ENCODE data around the gene WIZ. TPM values are rescaled to one million over a fixed set of nuclear protein-coding genes. Genes with fewer than 3 reads are reported as not detected.

Gene WIZ
- total and polyA plus RNA-seq, 2 of the 8 experiments (the other 6 are each of a cell fraction or from before 2014, with no cell fraction given), result 12.5 to 33.2 TPM

DNA sequence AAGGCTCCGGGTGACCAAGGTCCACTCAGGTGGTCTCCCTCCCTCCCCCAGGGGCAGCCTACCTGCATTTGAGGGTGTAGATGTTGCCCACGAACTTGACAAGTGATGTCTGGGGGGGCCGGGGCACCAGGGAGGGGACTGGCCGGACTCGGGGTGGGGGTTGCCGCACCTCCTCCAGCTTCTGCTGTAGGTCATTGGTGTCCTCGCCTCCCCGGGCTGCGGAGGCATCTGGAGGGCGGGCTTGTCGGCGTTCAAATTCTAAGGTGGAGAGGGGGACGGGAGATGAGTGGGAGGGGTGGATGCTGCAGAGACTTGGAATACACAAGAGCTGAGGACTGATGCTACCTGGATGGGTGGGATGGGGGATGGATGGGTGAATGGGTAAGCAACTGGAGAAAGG, 25.6 kb downstream of the WIZ start:
- no peak overlapping the region for H4K8ac ChIP-seq (ENCODE audit: extremely low read depth, insufficient read depth, low read length)
- peaks cover 2 to 44% (median 21%) of the 10 kb centered on the region in 4 experiments; a peak in 6 of 8 replicates for H3K36me3 ChIP-seq (ENCODE audit: control insufficient read depth in 2 of 4, insufficient read depth in 4 of 4, low read length in 3 of 4)
- CTCF ChIA-PET (ENCODE audit: partially characterized antibody), result interaction anchor here (0.9 kb wide), 1 partner anchor 135 kb away, joined by 3 read pairs; no protein-coding TSS in a partner anchor
- TF ChIP-seq RNF2 (IDR thresholded peaks at IDR 0.05; ENCODE audit: borderline replicate concordance, low read depth, low read length, missing control alignments, poor library complexity, severe bottlenecking) (no peak), TAF7 (optimal IDR thresholded peaks at IDR 0.05; ENCODE audit: borderline replicate concordance, low read depth, low read length) (no peak), EZH2 (IDR thresholded peaks at IDR 0.05; ENCODE audit: low read depth, low read length, severe bottlenecking) (no peak), TEAD4 (IDR thresholded peaks at IDR 0.05; ENCODE audit: low read depth, low read length) (no peak), ASH2L (IDR thresholded peaks at IDR 0.05; ENCODE audit: low read length) (no peak), SP1 (IDR thresholded peaks at IDR 0.05; ENCODE audit: low read depth, low read length) (no peak), HDAC2 (IDR thresholded peaks at IDR 0.05; ENCODE audit: borderline replicate concordance in 1 of 2, low read depth in 2 of 2, low read length in 2 of 2) (no peak), TCF12 (IDR thresholded peaks at IDR 0.05; ENCODE audit: low read depth, low read length) (no peak), SIN3A (conservative IDR thresholded peaks at IDR 0.05 in 1 of 2, IDR thresholded peaks at IDR 0.05 in 1 of 2; ENCODE audit: low read depth in 1 of 2, low read length in 2 of 2) (no peak)

More for the DNA sequence above, 25.6 kb downstream of the WIZ start:
- 100% methylated on average over 4 of the region's 13 CpGs; no CpG with 5 or more reads in 1 of the 2 experiments for WGBS, 2 experiments (ENCODE audit: extremely low coverage in 1 of 2, insufficient coverage in 1 of 2, insufficient read length in 1 of 2, insufficient replicate concordance in 2 of 2, low coverage in 1 of 2, low lambda C conversion rate in 2 of 2, missing lambda C conversion rate in 1 of 2)
- H3K9me3 ChIP-seq (ENCODE audit: insufficient read depth in 2 of 2, low read depth in 1 of 2, low read length in 1 of 2), result peaks cover 3 to 4% of the 10 kb centered on the region in 2 experiments; a peak in 1 of 4 replicates
- H3K14ac ChIP-seq (ENCODE audit: insufficient read length), result no peak overlapping the region
- no peak overlapping the region for H3K9ac ChIP-seq (replicated peaks in 1 of 4; ENCODE audit: extremely low read depth in 1 of 4, low read depth in 3 of 4, low read length in 3 of 4)
- H3K4me1 ChIP-seq (replicated peaks in 1 of 4; ENCODE audit: control insufficient read depth in 3 of 4, insufficient read depth in 4 of 4, low read length in 3 of 4), result no peaks in the 10 kb centered on the region
- H3K79me2 ChIP-seq (ENCODE audit: control insufficient read depth in 1 of 2, insufficient read depth in 2 of 2, low read length in 2 of 2), result peaks cover 0 to 4% of the 10 kb centered on the region in 2 experiments; a peak in 1 of 4 replicates
- H2BK120ac ChIP-seq (replicated peaks; ENCODE audit: low read depth, low read length), result no peak overlapping the region
- H2BK20ac ChIP-seq (ENCODE audit: low read length), result no peak overlapping the region
- H3K56ac ChIP-seq (replicated peaks; ENCODE audit: insufficient read length, low read depth, low read length), result no peak overlapping the region
- H4K5ac ChIP-seq (ENCODE audit: insufficient read length, low read depth, low read length), result no peak overlapping the region
- H2BK5ac ChIP-seq (ENCODE audit: low read depth, low read length), result no peak overlapping the region
- H4K91ac ChIP-seq (replicated peaks; ENCODE audit: insufficient read length, low read length), result no peak overlapping the region
- no peaks in the 10 kb centered on the region for H3K23me2 ChIP-seq (ENCODE audit: low read depth, low read length)
- no peak overlapping the region for H2BK12ac ChIP-seq (ENCODE audit: low read depth, low read length)
- POLR2A ChIA-PET (ENCODE audit: partially characterized antibody), result no interaction called here
- no peak overlapping the region for H2AK5ac ChIP-seq (ENCODE audit: low read depth, low read length)
- DNase-seq (ENCODE audit: low read depth in 1 of 2, low spot score in 2 of 2), result no peak
- no peak for FAIRE-seq
- H3K27ac ChIP-seq (ENCODE audit: low read depth, low read length), result no peak overlapping the region
- H3K23ac ChIP-seq (ENCODE audit: insufficient read length), result no peak overlapping the region
- H3K4me2 ChIP-seq (ENCODE audit: insufficient read depth in 1 of 2, low read depth in 2 of 2, low read length in 2 of 2), result no peak overlapping the region
- H4K20me1 ChIP-seq (replicated peaks in 1 of 2; ENCODE audit: control insufficient read depth in 1 of 2, insufficient read depth in 2 of 2, low read length in 2 of 2), result peaks cover 2 to 8% of the 10 kb centered on the region in 2 experiments
- no peak overlapping the region for H3K4ac ChIP-seq (replicated peaks; ENCODE audit: insufficient read length, low read depth, low read length)
- no peak overlapping the region for H3K4me3 ChIP-seq (ENCODE audit: extremely low read depth in 1 of 4, insufficient read depth in 2 of 4, low read depth in 3 of 4, low read length in 4 of 4)
- no peak overlapping the region for H2BK15ac ChIP-seq (ENCODE audit: low read length)
- no peak overlapping the region for H3K18ac ChIP-seq (ENCODE audit: extremely low read depth, low read length)
- H3K27me3 ChIP-seq (replicated peaks in 1 of 4; ENCODE audit: control insufficient read depth in 3 of 4, extremely low read depth in 1 of 4, insufficient read depth in 3 of 4, low read length in 3 of 4), result no peaks in the 10 kb centered on the region
- no peak overlapping the region for H2AFZ ChIP-seq (ENCODE audit: low read length)
- peaks cover 5% of the 10 kb centered on the region; the same call in 1 of the 2 replicates for H3K79me1 ChIP-seq (ENCODE audit: low read depth, low read length)

Measured in H1 (cell line).